Neuronal stem cell (in vitro differentiated cells): ENCODE measurements around the gene UBE4A.
"Not testable (repeated sequence)": the region's sequence is repeated elsewhere in the genome, so short reads cannot be mapped to it uniquely, and the experiment has no call there.

ENCODE experiments used
- DNase-seq: peaks from one replicate; pipeline ENCODE4 v3.0.0-alpha.2; 2013; ENCODE audit warnings: low spot score
- H2AFZ ChIP-seq: one replicate; pipeline ENCODE4 v1.6.1; 2013; ENCODE audit warnings: mild to moderate bottlenecking, low read length, inconsistent platforms
- H2AK5ac ChIP-seq: 2 replicates; pipeline ENCODE4 v1.6.1; 2013; ENCODE audit warnings: low read depth, mild to moderate bottlenecking, inconsistent platforms, low read length, moderate library complexity, mixed read lengths
- H2BK120ac ChIP-seq: 2 replicates; pipeline ENCODE4 v1.6.1; 2013; ENCODE audit warnings: low read depth, mild to moderate bottlenecking, inconsistent platforms, low read length, moderate library complexity, mixed read lengths
- H2BK12ac ChIP-seq: one replicate; pipeline ENCODE4 v1.6.1; 2013; ENCODE audit warnings: low read length, inconsistent platforms
- H2BK15ac ChIP-seq: 2 replicates; pipeline ENCODE4 v1.6.1; 2013; ENCODE audit warnings: mild to moderate bottlenecking, low read length, inconsistent platforms, mixed read lengths
- H2BK5ac ChIP-seq: one replicate; pipeline ENCODE4 v1.6.1; 2013; ENCODE audit warnings: inconsistent platforms, mild to moderate bottlenecking, low read length, moderate library complexity
- H3K14ac ChIP-seq: one replicate; pipeline ENCODE4 v1.6.1; 2013; ENCODE audit warnings: low read length, inconsistent platforms
- H3K18ac ChIP-seq: 2 replicates; pipeline ENCODE4 v1.6.1; 2013; ENCODE audit warnings: low read length, inconsistent platforms
- H3K23ac ChIP-seq: 2 replicates; pipeline ENCODE4 v1.6.1; 2013; ENCODE audit warnings: low read depth, mild to moderate bottlenecking, mixed read lengths, low read length, inconsistent platforms; ENCODE audit not compliant: poor library complexity
- H3K27ac ChIP-seq: replicated peaks from 3 replicates; pipeline ENCODE4 v1.5.1; 2013; ENCODE audit warnings: low read length, inconsistent platforms
- H3K27me3 ChIP-seq, 3 experiments: 2 replicates each; pipeline ENCODE4 v1.6.1; 2013; ENCODE audit warnings: low read length in 3 of 3, mild to moderate bottlenecking in 2 of 3, inconsistent platforms in 1 of 3, low read depth in 1 of 3, mixed read lengths in 1 of 3, moderate library complexity in 1 of 3; ENCODE audit not compliant: control insufficient read depth in 3 of 3, insufficient read depth in 3 of 3
- H3K36me3 ChIP-seq, 2 donors: replicated peaks in 1 of 2; 2 replicates each; pipeline ENCODE4 v1.6.1; 2013; ENCODE audit warnings: low read length in 2 of 2; ENCODE audit not compliant: control insufficient read depth in 2 of 2, insufficient read depth in 2 of 2
- H3K4ac ChIP-seq: 2 replicates; pipeline ENCODE4 v1.6.1; 2013; ENCODE audit warnings: inconsistent platforms, mild to moderate bottlenecking, low read length, moderate library complexity
- H3K4me1 ChIP-seq, 2 donors: 1 replicate in 1 of 2; 2 replicates in 1 of 2; pipeline ENCODE4 v1.6.1; 2013; ENCODE audit warnings: low read length in 2 of 2, low read depth in 1 of 2; ENCODE audit not compliant: control insufficient read depth in 2 of 2, insufficient read depth in 1 of 2
- H3K4me2 ChIP-seq: one replicate; pipeline ENCODE4 v1.6.1; 2013; ENCODE audit warnings: mild to moderate bottlenecking, low read length, inconsistent platforms; ENCODE audit not compliant: insufficient read depth, poor library complexity, severe bottlenecking
- H3K4me3 ChIP-seq, 2 donors: 2 replicates each; pipeline ENCODE4 v1.5.1; 2013; ENCODE audit warnings: low read length in 2 of 2, mild to moderate bottlenecking in 2 of 2, inconsistent platforms in 1 of 2, moderate library complexity in 1 of 2
- H3K79me1 ChIP-seq: one replicate; pipeline ENCODE4 v1.6.1; 2013; ENCODE audit warnings: low read depth, mild to moderate bottlenecking, inconsistent platforms, low read length, moderate library complexity
- H3K9ac ChIP-seq: one replicate; pipeline ENCODE4 v1.6.1; 2013; ENCODE audit warnings: mild to moderate bottlenecking, low read depth, low read length, inconsistent platforms; ENCODE audit not compliant: poor library complexity
- H3K9me3 ChIP-seq, 2 donors: replicated peaks in 1 of 2; 2 replicates each; pipeline versions ENCODE3 to v1.6.1; 2013; ENCODE audit warnings: low read length in 2 of 2, mild to moderate bottlenecking in 2 of 2, inconsistent platforms in 1 of 2, low read depth in 1 of 2, mixed read lengths in 1 of 2, moderate library complexity in 1 of 2; ENCODE audit not compliant: control insufficient read depth in 2 of 2, insufficient read depth in 1 of 2
- H4K8ac ChIP-seq: one replicate; pipeline ENCODE4 v1.6.1; 2013; ENCODE audit warnings: low read depth, mild to moderate bottlenecking, inconsistent platforms, low read length, moderate library complexity
- H4K91ac ChIP-seq: one replicate; pipeline ENCODE4 v1.6.1; 2013; ENCODE audit warnings: low read length, low read depth, mild to moderate bottlenecking, inconsistent platforms; ENCODE audit not compliant: poor library complexity
- WGBS, 2 donors: extraction: QIAGEN DNeasy Blood & Tissue Kit; methylation state at CpG; one replicate each; pipeline ENCODE4 v1.1.7; 2013; ENCODE audit warnings: missing lambda C conversion rate in 2 of 2, mixed read lengths in 1 of 2; ENCODE audit not compliant: insufficient read length in 2 of 2, insufficient replicate concordance in 1 of 2; ENCODE audit errors: extremely low coverage in 2 of 2; 5-methylcytosine and 5-hydroxymethylcytosine counted together

The UBE4A gene

DNA sequence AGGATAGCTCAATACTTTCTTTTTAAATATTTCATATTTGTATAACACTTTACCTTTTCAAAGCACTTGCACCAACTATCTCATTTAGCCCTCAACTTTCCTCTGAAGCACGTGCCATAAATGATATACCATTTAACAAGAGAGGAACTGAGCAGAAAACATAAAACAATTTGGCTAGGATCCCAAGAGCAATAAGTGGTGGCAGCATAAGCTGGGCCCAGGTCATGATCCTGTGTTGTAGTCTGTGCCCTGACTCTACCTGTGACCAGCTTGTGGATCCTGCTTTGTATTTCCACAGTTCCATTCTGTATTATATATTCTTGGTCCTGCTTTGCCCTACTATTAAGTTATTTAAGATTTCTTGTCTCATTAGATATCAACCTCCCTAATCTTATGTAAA is 53.5 kb downstream of the UBE4A start:
- WGBS, 2 donors = no CpG with 5 or more reads among the region's 1 CpG
- Histone ChIP-seq H2AFZ (no peak overlapping the region), H2BK120ac (no peak overlapping the region)

GRCh38 chr11:118415062-118415738 is 55.8 kb downstream of the UBE4A start:
- Histone ChIP-seq H3K4me1 (peaks cover 0 to 2% of the 10 kb centered on the region in 2 donors), H2AFZ (no peak overlapping the region), H3K79me1 (no peaks in the 10 kb centered on the region), H4K8ac (no peak overlapping the region), H3K4me3 (no peak overlapping the region), H2BK12ac (no peak overlapping the region), H2BK5ac (no peak overlapping the region), H2BK15ac (no peak overlapping the region), H3K4me2 (no peak overlapping the region), H2BK120ac (no peak overlapping the region), H3K36me3 (peaks cover 0 to 25% of the 10 kb centered on the region in 2 donors), H3K23ac (no peak overlapping the region), H3K14ac (no peak overlapping the region), H3K27ac (no peak overlapping the region), H3K9me3 (no peaks in the 10 kb centered on the region), H3K27me3 (no peaks in the 10 kb centered on the region), H3K18ac (no peak overlapping the region), H2AK5ac (no peak overlapping the region), H3K9ac (no peak overlapping the region), H4K91ac (no peak overlapping the region), H3K4ac (no peak overlapping the region)
- no peak for DNase-seq
- WGBS, 2 donors = no CpG with 5 or more reads among the region's 8 CpGs

More for the DNA sequence above, 53.5 kb downstream of the UBE4A start:
- no peak for DNase-seq
- Histone ChIP-seq H4K8ac (no peak overlapping the region), H3K27me3 (no peaks in the 10 kb centered on the region), H3K18ac (no peak overlapping the region), H3K4ac (no peak overlapping the region), H3K4me3 (no peak overlapping the region), H3K4me1 (peaks cover 0 to 2% of the 10 kb centered on the region in 2 donors), H2BK5ac (no peak overlapping the region), H2AK5ac (no peak overlapping the region), H3K4me2 (no peak overlapping the region), H3K9ac (no peak overlapping the region), H3K14ac (no peak overlapping the region), H3K27ac (no peak overlapping the region), H2BK12ac (no peak overlapping the region), H3K23ac (no peak overlapping the region), H4K91ac (no peak overlapping the region), H3K79me1 (no peaks in the 10 kb centered on the region), H2BK15ac (no peak overlapping the region), H3K9me3 (no peaks in the 10 kb centered on the region), H3K36me3 (peaks cover 0 to 47% of the 10 kb centered on the region in 2 donors)

DNA sequence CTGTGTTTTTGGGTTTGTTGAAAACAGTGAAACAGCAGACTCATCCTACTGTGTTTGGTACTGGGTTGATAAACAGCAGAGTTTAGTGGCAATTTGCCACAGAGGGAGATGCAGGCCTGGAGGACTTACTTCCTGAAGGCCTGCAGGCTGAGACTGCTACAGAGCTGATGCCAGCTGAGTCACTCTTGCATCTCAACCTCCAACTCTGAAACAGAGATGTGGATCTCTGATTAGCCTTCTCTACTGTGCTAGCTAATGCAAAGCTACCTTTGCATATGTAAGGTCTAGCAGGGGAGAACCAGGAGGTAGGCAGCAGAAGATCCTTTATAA is 56.3 kb downstream of the UBE4A start:
- peaks cover 0 to 2% of the 10 kb centered on the region in 2 donors for H3K4me1 ChIP-seq
- no peaks in the 10 kb centered on the region for H3K9me3 ChIP-seq
- no peak overlapping the region for H4K8ac ChIP-seq
- no peak overlapping the region for H2BK5ac ChIP-seq
- no peak overlapping the region for H2BK12ac ChIP-seq
- no peak overlapping the region for H2BK120ac ChIP-seq
- no peak overlapping the region for H2AFZ ChIP-seq
- no peaks in the 10 kb centered on the region for H3K79me1 ChIP-seq
- H3K18ac ChIP-seq = no peak overlapping the region
- H3K27ac ChIP-seq = no peak overlapping the region
- H3K36me3 ChIP-seq = peaks cover 0 to 20% of the 10 kb centered on the region in 2 donors
- no peak overlapping the region for H2AK5ac ChIP-seq
- H3K4ac ChIP-seq = no peak overlapping the region
- no peak overlapping the region for H3K4me3 ChIP-seq
- H3K9ac ChIP-seq = no peak overlapping the region
- H2BK15ac ChIP-seq = no peak overlapping the region
- no peak overlapping the region for H3K4me2 ChIP-seq
- no peak overlapping the region for H3K23ac ChIP-seq
- no peaks in the 10 kb centered on the region for H3K27me3 ChIP-seq
- no peak for DNase-seq
- no peak overlapping the region for H3K14ac ChIP-seq
- H4K91ac ChIP-seq = no peak overlapping the region

- H2AK5ac ChIP-seq, H3K23ac ChIP-seq, H4K91ac ChIP-seq, H3K4me1 ChIP-seq, H3K79me1 ChIP-seq, H3K4ac ChIP-seq, H2BK5ac ChIP-seq, H3K27ac ChIP-seq, H3K4me3 ChIP-seq, H2AFZ ChIP-seq, H3K4me2 ChIP-seq, H3K9me3 ChIP-seq, DNase-seq, H3K14ac ChIP-seq, H2BK15ac ChIP-seq, H3K27me3 ChIP-seq, H2BK12ac ChIP-seq, H4K8ac ChIP-seq, H2BK120ac ChIP-seq, H3K18ac ChIP-seq: not testable (repeated sequence)
- H3K9ac ChIP-seq = peak overlapping the region; percentile 12
- peaks cover 0 to 14% of the 10 kb centered on the region in 2 donors for H3K36me3 ChIP-seq
These were observed 57.5 kb downstream of the UBE4A start for GRCh38 chr11:118416900-118417299.
